GM12878 (cell line): ENCODE data around the gene MBD6. TPM values are rescaled to one million over a fixed set of nuclear protein-coding genes. Genes with fewer than 3 reads are reported as not detected.
A peak's percentile ranks its signal among the peaks of the same experiment; 100 is the strongest.

ENCODE experiments used
- ATF3 ChIP-seq: IDR thresholded peaks from 2 replicates; pipeline ENCODE4 v1.6.1; 2011; ENCODE audit warnings: low read depth, mild to moderate bottlenecking, low read length, moderate library complexity, borderline replicate concordance; ENCODE audit errors: extremely low read depth
- BACH1 ChIP-seq: fragments of 450-650 bp; IDR thresholded peaks from 2 replicates; pipeline ENCODE4 v1.6.1; 2017; ENCODE audit warnings: mild to moderate bottlenecking, borderline replicate concordance
- CBX5 ChIP-seq: sonication (generic); IDR thresholded peaks from 2 replicates; pipeline ENCODE4 v1.6.1; 2016; ENCODE audit warnings: low read depth, moderate library complexity, mild to moderate bottlenecking, inconsistent platforms
- DPF2 ChIP-seq: fragments of 450-650 bp; IDR thresholded peaks from 2 replicates; pipeline ENCODE4 v1.6.1; 2017; ENCODE audit warnings: mild to moderate bottlenecking
- HCFC1 ChIP-seq: fragments of 150-350 bp; IDR thresholded peaks from 2 replicates; pipeline ENCODE4 v1.6.1; 2014; ENCODE audit warnings: low read length
- HDAC6 ChIP-seq: fragments of 200-600 bp; sonication (generic); IDR thresholded peaks from one replicate; pipeline ENCODE4 v1.8.0; 2017; ENCODE audit warnings: antibody characterized with exemption; ENCODE audit not compliant: unreplicated experiment
- HDGF ChIP-seq: fragments of 450-650 bp; IDR thresholded peaks from 2 replicates; pipeline ENCODE4 v1.6.1; 2016; ENCODE audit warnings: antibody characterized with exemption
- IRF4 ChIP-seq: IDR thresholded peaks from 2 replicates; pipeline ENCODE4 v1.6.1; 2011; ENCODE audit warnings: low read depth, low read length
- JUNB ChIP-seq: IDR thresholded peaks from 2 replicates; pipeline ENCODE4 v1.6.1; 2016; ENCODE audit warnings: antibody characterized with exemption, mild to moderate bottlenecking
- MEF2A ChIP-seq: IDR thresholded peaks from 2 replicates; pipeline ENCODE4 v1.6.1; 2011; ENCODE audit warnings: low read depth, mild to moderate bottlenecking, low read length, moderate library complexity; ENCODE audit not compliant: insufficient read depth
- MEF2B ChIP-seq: fragments of 450-650 bp; IDR thresholded peaks from 2 replicates; pipeline ENCODE4 v1.6.1; 2018; ENCODE audit warnings: mild to moderate bottlenecking, moderate library complexity; ENCODE audit not compliant: partially characterized antibody, poor library complexity, severe bottlenecking
- MLLT1 ChIP-seq: fragments of 450-650 bp; IDR thresholded peaks from 2 replicates; pipeline ENCODE4 v1.6.1; 2016; ENCODE audit warnings: mild to moderate bottlenecking
- MTA3 ChIP-seq: IDR thresholded peaks from 2 replicates; pipeline ENCODE4 v1.6.1; 2012; ENCODE audit warnings: low read length, inconsistent platforms, borderline replicate concordance
- NBN ChIP-seq: fragments of 450-650 bp; IDR thresholded peaks from 2 replicates; pipeline ENCODE4 v1.6.1; 2016
- POLR2AphosphoS5 ChIP-seq: IDR thresholded peaks from 2 replicates; pipeline ENCODE4 v1.6.1; 2011; ENCODE audit warnings: mild to moderate bottlenecking, low read length, inconsistent platforms
- RAD21 ChIP-seq: IDR thresholded peaks from 2 replicates; pipeline ENCODE4 v1.6.1; 2011; ENCODE audit warnings: mild to moderate bottlenecking, low read depth, low read length, moderate library complexity; ENCODE audit not compliant: insufficient read depth
- SMARCA5 ChIP-seq: fragments of 450-650 bp; IDR thresholded peaks from 2 replicates; pipeline ENCODE4 v1.6.1; 2017; ENCODE audit warnings: mild to moderate bottlenecking
- SREBF1 ChIP-seq: IDR thresholded peaks from 2 replicates; pipeline ENCODE4 v1.6.1; 2012; ENCODE audit warnings: mild to moderate bottlenecking, low read length
- SRF ChIP-seq, 2 experiments: IDR thresholded peaks; 2 replicates each; pipeline ENCODE4 v1.6.1; 2011; ENCODE audit warnings: low read depth in 2 of 2, low read length in 2 of 2, mild to moderate bottlenecking in 1 of 2, moderate library complexity in 1 of 2
- SUPT20H ChIP-seq: IDR thresholded peaks from 2 replicates; pipeline ENCODE4 v1.6.1; 2011; ENCODE audit warnings: low read depth, mild to moderate bottlenecking, low read length, moderate library complexity, borderline replicate concordance; ENCODE audit not compliant: control insufficient read depth
- TARDBP ChIP-seq: IDR thresholded peaks from 2 replicates; pipeline ENCODE4 v1.6.1; 2016; ENCODE audit warnings: borderline replicate concordance
- WRNIP1 ChIP-seq: IDR thresholded peaks from 2 replicates; pipeline ENCODE4 v1.6.1; 2011; ENCODE audit warnings: low read depth, low read length, improper control_type of control experiment, borderline replicate concordance
- YY1 ChIP-seq: IDR thresholded peaks from 2 replicates; pipeline ENCODE4 v1.6.1; 2011; ENCODE audit warnings: low read depth, mild to moderate bottlenecking, low read length
- ZBTB33 ChIP-seq: fragments of 450-650 bp; IDR thresholded peaks from 2 replicates; pipeline ENCODE4 v1.6.1; 2017; ENCODE audit warnings: mild to moderate bottlenecking
- ZNF274 ChIP-seq: IDR thresholded peaks from one replicate; pipeline ENCODE4 v1.8.0; 2011; ENCODE audit not compliant: insufficient read length, insufficient read depth
- polyA plus RNA-seq, 11 experiments: library from polyadenylated mRNA; depleted of rRNA in 4 of 11; unstranded in 6 of 11; stranded (reverse) in 5 of 11; fragments of >200 nt; fragmentation: Nextera tagmentation in 4 of 11; fragmentation: Illumina TruSeq in 1 of 11; extraction: Ambion mirVana in 4 of 11; extraction: Trizol in 1 of 11; gene quantifications; 1 replicate in 1 of 11; 2 replicates in 10 of 11; pipeline versions ENCODE4 v1.2.1 to v1.2.3, GENCODE V29; 2011 to 2016; ENCODE audit warnings: inconsistent platforms in 2 of 11, missing spikeins in 2 of 11, low read depth in 1 of 11
- total RNA-seq, 4 experiments: library from RNA; depleted of rRNA in 3 of 4; stranded (reverse); fragments of >200 nt in 3 of 4; fragmentation: Illumina TruSeq in 1 of 4; extraction: Trizol in 1 of 4; gene quantifications; 2 replicates each; pipeline versions ENCODE4 v1.2.1 to v1.2.3, GENCODE V29; 2013 to 2021
- TF ChIP-seq, protein P1 (sequence below): fragments of 450-650 bp; formaldehyde crosslinking; IDR thresholded peaks from 2 replicates; pipeline ENCODE4 v1.4.0; 2022; ENCODE audit warnings: mild to moderate bottlenecking, moderate library complexity

MBD6 gene
- total and polyA plus RNA-seq, 10 of the 15 experiments (the other 5 are each of a cell fraction or from before 2014, with no cell fraction given) = 1.5 to 52.7 (median 6.8) TPM

- TF ChIP-seq MLLT1 (peak; percentile 90), HCFC1 (no peak), CBX5 (no peak), MTA3 (no peak; the same call in 1 of the 2 replicates), ATF3 (peak; percentile 70; the same call in 1 of the 2 replicates), RAD21 (no peak), MEF2B (no peak), SUPT20H (no peak), MEF2A (no peak), WRNIP1 (peak; percentile 97; the same call in 1 of the 2 replicates), SMARCA5 (no peak), BACH1 (peak; percentile 75), SRF (IDR thresholded peaks at IDR 0.05; ENCODE audit: low read depth in 2 of 2, low read length in 2 of 2) (no peak), ZBTB33 (no peak), SREBF1 (no peak), POLR2AphosphoS5 (peak; percentile 100), HDGF (0 out of 2 replicates have a peak, but pooled peaks have one; percentile 26), DPF2 (no peak), YY1 (peak; percentile 77), JUNB (peak; percentile 87), HDAC6 (peak; percentile 86), NBN (peak; percentile 67), TARDBP (no peak), IRF4 (0 out of 2 replicates have a peak, but pooled peaks have one; percentile 25), ZNF274 (no peak)
- TF ChIP-seq, protein P1, sequence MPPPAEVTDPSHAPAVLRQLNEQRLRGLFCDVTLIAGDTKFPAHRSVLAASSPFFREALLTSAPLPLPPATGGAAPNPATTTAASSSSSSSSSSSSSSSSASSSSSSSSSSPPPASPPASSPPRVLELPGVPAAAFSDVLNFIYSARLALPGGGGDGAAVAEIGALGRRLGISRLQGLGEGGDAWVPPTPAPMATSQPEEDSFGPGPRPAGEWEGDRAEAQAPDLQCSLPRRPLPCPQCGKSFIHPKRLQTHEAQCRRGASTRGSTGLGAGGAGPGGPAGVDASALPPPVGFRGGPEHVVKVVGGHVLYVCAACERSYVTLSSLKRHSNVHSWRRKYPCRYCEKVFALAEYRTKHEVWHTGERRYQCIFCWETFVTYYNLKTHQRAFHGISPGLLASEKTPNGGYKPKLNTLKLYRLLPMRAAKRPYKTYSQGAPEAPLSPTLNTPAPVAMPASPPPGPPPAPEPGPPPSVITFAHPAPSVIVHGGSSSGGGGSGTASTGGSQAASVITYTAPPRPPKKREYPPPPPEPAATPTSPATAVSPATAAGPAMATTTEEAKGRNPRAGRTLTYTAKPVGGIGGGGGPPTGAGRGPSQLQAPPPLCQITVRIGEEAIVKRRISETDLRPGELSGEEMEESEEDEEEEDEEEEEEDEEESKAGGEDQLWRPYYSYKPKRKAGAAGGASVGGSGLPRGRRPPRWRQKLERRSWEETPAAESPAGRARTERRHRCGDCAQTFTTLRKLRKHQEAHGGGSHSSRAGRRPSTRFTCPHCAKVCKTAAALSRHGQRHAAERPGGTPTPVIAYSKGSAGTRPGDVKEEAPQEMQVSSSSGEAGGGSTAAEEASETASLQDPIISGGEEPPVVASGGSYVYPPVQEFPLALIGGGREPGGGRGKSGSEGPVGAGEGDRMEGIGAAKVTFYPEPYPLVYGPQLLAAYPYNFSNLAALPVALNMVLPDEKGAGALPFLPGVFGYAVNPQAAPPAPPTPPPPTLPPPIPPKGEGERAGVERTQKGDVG (CRISPR knock-in tag) = no peak
Measured at GRCh38 chr12:57520053-57520818, 2.4 kb upstream of the MBD6 start, which contains the start of gene DDIT3 (continued).
